Stimulated activated CD4-positive, alpha-beta T cell treated with anti-CD3 and anti-CD28 coated beads, Interleukin-4, amount 100 ng/mL, for 24 hours (primary cell): ENCODE results near the gene FGFR1OP2.

Source experiments
- DNase-seq: peaks from one replicate; pipeline ENCODE4 v3.0.0-alpha.2; 2020

FGFR1OP2 gene

GRCh38 chr12:27005495-27005894, 67.2 kb downstream of the FGFR1OP2 start:
- no peak for DNase-seq

DNA sequence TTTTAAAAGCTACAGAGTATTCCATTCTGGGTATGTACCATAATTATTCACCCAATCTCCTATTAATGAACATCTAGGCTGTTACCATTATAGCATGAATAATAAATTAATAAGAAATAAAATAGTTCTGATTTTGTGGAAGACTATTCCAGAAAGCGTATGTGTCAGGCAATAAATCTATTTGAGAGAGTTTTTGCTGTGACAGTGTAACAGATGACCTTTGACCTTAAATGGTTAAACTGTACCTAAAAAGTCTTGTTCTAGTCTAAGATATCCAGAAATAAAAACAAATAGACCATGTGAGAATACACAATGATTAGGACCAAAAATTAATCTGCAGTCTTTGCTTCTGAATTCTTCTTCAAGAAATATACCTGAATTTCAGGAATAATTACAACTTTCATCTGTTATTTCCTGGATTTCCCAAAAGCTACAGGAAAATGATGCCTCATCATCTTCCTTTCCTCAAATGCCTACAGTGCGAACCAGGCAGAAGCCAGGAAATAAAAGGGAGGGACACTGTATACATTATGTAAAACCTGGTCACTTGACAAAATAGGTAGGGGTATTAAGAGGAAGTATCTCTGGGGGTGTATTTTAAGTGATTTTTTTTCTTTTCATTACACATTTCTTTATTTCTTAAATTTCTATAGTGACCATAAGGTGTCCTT, 68.7 kb downstream of the FGFR1OP2 start:
- DNase-seq: no peak

DNA sequence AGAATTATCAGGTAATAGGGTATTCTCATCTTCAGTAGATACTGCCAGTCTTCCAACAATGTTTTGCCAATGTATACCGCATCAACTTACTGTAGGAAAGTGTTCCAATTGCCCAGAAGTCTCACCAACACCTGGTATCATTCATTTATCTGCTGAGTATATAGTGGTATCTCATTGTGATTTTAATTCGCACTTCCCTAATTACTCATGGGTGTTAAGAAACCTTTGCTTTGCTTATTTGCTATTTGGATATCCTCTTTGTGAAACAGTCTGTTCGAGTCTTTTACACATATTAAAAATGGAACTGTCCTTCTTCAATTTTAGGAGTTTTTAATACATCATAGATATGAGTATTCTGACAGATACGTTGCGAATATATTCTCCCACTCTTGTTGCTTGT, 69.8 kb downstream of the FGFR1OP2 start:
- DNase-seq: no peak

DNA sequence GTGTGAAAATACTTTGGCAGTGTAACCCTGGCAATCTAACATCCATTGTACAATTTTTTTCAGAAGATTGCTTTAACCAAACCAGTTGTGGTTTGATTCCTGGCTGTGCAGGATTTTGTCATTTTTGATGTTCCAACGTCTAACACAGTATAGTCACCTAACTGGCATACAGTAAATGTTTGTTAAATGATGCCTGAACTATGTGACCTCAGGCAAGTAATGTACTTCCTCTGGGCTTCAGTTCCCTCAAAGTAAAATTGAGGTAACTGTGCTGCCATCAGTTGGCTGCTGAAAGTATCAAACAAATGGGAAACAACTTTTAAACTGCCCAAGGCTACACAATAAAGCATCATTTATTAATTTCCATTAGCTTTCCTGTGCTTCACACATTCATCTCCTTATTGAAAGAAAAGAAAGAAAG, 71.6 kb downstream of the FGFR1OP2 start:
- no peak for DNase-seq

- no peak for DNase-seq
Observed at GRCh38 chr12:27012239-27012981, 74.1 kb downstream of the FGFR1OP2 start.

- no peak for DNase-seq
Observed at GRCh38 chr12:27012982-27013255, 74.6 kb downstream of the FGFR1OP2 start.

GRCh38 chr12:27013611-27014084, 75.4 kb downstream of the FGFR1OP2 start:
- DNase-seq: no peak

- peak; percentile 93 for DNase-seq
Observed at GRCh38 chr12:27014085-27014858, 76.0 kb downstream of the FGFR1OP2 start, which contains the start of gene TM7SF3. TM7SF3 (minus strand) TSS chr12:27014384; CDS start chr12:27014168, 216 bp downstream.

DNA sequence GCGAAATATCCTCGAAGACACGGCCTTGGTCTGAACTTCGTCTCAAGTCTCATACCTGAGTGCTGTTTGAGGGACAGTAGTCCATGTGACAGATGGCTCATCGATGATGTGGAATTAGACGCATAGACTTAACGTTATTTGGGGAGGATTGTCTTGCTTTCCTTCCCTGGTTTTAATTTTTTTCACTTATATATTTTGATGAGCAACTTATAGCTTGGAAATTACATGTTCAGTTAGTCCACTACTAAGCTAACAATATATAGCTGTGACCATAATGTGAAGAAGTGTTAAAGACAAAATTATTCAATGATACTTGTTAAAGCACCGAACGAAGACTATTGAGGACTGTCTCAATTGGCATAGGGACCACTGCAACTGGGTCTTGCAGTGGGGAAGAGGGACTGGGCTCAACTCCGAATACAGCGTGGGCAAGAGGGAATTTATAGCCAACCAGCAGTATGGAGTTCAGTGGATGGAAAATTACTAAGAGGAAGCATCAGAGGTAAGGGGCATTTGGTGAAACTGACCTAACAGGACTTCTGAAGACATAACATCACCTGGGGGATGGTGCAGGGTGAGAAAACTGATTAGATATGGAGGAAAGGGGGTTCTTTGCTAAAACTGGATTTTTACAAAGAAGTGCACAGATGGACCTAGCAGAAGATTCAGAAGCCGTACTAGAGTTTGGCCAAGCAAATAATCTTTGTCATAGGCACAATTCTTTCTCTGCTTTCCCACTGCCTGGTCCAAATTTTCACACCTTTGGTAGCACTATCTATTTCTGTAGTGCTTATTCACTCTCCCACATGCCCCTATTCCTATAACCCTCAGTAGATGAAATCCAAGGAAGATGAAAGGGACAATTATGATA, 76.8 kb downstream of the FGFR1OP2 start:
- no peak for DNase-seq

DNA sequence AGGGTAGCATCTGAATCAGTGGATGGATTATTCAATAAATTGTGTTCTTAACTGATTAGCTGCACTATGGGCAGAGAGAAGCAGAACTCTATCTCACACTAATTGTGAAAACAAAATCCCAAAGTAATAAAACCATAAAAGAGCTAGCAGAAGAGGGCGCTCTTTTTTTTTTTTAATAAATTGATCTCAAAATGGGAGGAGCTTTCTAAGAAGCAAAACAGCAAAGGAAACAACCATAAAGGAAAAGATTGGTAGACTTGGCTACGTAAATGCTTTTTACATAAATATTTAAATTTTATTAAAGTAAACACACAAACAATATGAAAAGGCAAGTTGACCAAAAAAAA, 77.4 kb downstream of the FGFR1OP2 start:
- no peak for DNase-seq
